ENCODE results near the gene CCL26.

DNA sequence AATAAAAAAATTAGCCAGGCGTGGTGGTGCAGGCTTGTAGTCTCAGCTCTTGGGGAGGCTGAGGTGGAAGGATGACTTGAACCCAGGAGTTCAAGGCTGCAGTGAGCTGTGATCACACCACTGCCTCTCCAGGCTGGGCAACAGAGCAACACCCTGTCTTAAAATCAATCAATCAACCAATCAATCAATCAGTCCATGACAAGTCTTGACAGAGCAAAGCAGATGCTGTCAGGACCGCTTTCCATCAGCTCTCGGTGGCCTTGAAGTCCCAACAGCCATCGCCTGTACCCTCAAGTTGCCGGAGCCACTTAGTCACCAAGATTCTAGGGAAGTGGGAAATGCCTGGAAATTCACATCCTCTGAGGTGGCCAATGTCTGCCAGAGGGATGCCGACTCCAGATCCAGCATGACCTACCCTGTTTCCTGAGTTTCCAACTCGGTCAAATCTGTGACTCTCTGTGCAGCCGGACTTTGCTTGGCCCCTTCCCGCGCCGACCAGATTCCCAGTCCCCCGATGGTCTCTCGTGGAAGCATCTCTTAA lies 42.5 kb upstream of the CCL26 start:
- TF ChIP-seq, protein P1, sequence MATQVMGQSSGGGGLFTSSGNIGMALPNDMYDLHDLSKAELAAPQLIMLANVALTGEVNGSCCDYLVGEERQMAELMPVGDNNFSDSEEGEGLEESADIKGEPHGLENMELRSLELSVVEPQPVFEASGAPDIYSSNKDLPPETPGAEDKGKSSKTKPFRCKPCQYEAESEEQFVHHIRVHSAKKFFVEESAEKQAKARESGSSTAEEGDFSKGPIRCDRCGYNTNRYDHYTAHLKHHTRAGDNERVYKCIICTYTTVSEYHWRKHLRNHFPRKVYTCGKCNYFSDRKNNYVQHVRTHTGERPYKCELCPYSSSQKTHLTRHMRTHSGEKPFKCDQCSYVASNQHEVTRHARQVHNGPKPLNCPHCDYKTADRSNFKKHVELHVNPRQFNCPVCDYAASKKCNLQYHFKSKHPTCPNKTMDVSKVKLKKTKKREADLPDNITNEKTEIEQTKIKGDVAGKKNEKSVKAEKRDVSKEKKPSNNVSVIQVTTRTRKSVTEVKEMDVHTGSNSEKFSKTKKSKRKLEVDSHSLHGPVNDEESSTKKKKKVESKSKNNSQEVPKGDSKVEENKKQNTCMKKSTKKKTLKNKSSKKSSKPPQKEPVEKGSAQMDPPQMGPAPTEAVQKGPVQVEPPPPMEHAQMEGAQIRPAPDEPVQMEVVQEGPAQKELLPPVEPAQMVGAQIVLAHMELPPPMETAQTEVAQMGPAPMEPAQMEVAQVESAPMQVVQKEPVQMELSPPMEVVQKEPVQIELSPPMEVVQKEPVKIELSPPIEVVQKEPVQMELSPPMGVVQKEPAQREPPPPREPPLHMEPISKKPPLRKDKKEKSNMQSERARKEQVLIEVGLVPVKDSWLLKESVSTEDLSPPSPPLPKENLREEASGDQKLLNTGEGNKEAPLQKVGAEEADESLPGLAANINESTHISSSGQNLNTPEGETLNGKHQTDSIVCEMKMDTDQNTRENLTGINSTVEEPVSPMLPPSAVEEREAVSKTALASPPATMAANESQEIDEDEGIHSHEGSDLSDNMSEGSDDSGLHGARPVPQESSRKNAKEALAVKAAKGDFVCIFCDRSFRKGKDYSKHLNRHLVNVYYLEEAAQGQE (tag by site-specific recombination; IDR thresholded peaks at IDR 0.05), result no peak
- no peak for TF ChIP-seq ZSCAN16 (tag by site-specific recombination; IDR thresholded peaks at IDR 0.05)
- no peak for TF ChIP-seq ZBTB10 (tag by site-specific recombination; IDR thresholded peaks at IDR 0.05)
- no peak for TF ChIP-seq ZNF449 (tag by site-specific recombination; IDR thresholded peaks at IDR 0.05)
- TF ChIP-seq, protein P2, sequence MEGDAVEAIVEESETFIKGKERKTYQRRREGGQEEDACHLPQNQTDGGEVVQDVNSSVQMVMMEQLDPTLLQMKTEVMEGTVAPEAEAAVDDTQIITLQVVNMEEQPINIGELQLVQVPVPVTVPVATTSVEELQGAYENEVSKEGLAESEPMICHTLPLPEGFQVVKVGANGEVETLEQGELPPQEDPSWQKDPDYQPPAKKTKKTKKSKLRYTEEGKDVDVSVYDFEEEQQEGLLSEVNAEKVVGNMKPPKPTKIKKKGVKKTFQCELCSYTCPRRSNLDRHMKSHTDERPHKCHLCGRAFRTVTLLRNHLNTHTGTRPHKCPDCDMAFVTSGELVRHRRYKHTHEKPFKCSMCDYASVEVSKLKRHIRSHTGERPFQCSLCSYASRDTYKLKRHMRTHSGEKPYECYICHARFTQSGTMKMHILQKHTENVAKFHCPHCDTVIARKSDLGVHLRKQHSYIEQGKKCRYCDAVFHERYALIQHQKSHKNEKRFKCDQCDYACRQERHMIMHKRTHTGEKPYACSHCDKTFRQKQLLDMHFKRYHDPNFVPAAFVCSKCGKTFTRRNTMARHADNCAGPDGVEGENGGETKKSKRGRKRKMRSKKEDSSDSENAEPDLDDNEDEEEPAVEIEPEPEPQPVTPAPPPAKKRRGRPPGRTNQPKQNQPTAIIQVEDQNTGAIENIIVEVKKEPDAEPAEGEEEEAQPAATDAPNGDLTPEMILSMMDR (tag by site-specific recombination; IDR thresholded peaks at IDR 0.05), result no peak
- TF ChIP-seq GLIS2 (tag by site-specific recombination; IDR thresholded peaks at IDR 0.05), result no peak
- no peak for TF ChIP-seq ZNF621 (tag by site-specific recombination; IDR thresholded peaks at IDR 0.05)
- no peak for TF ChIP-seq ZBTB49 (tag by site-specific recombination; IDR thresholded peaks at IDR 0.05; ENCODE audit: low read depth)
- no peak for TF ChIP-seq ZNF274 (IDR thresholded peaks at IDR 0.05; ENCODE audit: low read length)
- TF ChIP-seq ZNF274 (tag by site-specific recombination; IDR thresholded peaks at IDR 0.05; ENCODE audit: borderline replicate concordance), result no peak
- no peak for TF ChIP-seq MEIS1 (CRISPR knock-in tag; IDR thresholded peaks at IDR 0.05; ENCODE audit: borderline replicate concordance)
- TF ChIP-seq ZNF112 (tag by site-specific recombination; IDR thresholded peaks at IDR 0.05), result no peak
- TF ChIP-seq ZNF10 (tag by site-specific recombination; IDR thresholded peaks at IDR 0.05), result no peak
- no peak for TF ChIP-seq ZNF704 (tag by site-specific recombination; IDR thresholded peaks at IDR 0.05)
- TF ChIP-seq ZNF239 (tag by site-specific recombination; IDR thresholded peaks at IDR 0.05), result no peak

All from HEK293 (cell line).